ENCODE measurements around the gene LMX1A. TPM values are rescaled to one million over a fixed set of nuclear protein-coding genes. Genes with fewer than 3 reads are reported as not detected.

The LMX1A gene
- total RNA-seq, 4 donors from 2014 or later = 0.18 to 0.67 (median 0.38) TPM; not detected in 1

GRCh38 chr1:165387505-165387904, 31.0 kb upstream of the LMX1A start:
- intact Hi-C loops (cut with DNase I) = no loop called here
- Histone ChIP-seq H3K27me3 (peaks cover 0 to 56% (median 0%) of the 10 kb centered on the region in 4 donors), H3K9me3 (no peaks in the 10 kb centered on the region), H3K27ac (no peak overlapping the region), H3K4me3 (no peak overlapping the region), H3K4me1 (peaks cover 4 to 23% (median 10%) of the 10 kb centered on the region in 3 donors), H3K36me3 (no peaks in the 10 kb centered on the region)
- no peak for TF ChIP-seq POLR2A (IDR thresholded peaks at IDR 0.05)
- TF ChIP-seq CTCF (IDR thresholded peaks at IDR 0.05) = no peak
- WGBS, 2 donors = 56 to 71% methylated on average over 2 of the region's 2 CpGs
- no peak for DNase-seq

GRCh38 chr1:165383599-165384405, 27.3 kb upstream of the LMX1A start:
- Histone ChIP-seq H3K4me1 (peaks cover 4 to 23% (median 11%) of the 10 kb centered on the region in 3 donors), H3K27me3 (peaks cover 0 to 31% (median 0%) of the 10 kb centered on the region in 4 donors), H3K9me3 (no peaks in the 10 kb centered on the region), H3K27ac (peak overlapping the region in 1 of 4 donors; percentile 7), H3K36me3 (no peaks in the 10 kb centered on the region), H3K4me3 (no peak overlapping the region)
- intact Hi-C loops (cut with DNase I) = no loop called here
- 38 to 67% methylated on average over 3 to 5 of the region's 5 CpGs for WGBS, 2 donors
- no peak for DNase-seq
- TF ChIP-seq CTCF (IDR thresholded peaks at IDR 0.05) = no peak
- TF ChIP-seq POLR2A (IDR thresholded peaks at IDR 0.05) = no peak

GRCh38 chr1:165383067-165383466, 26.6 kb upstream of the LMX1A start:
- no peaks in the 10 kb centered on the region for H3K36me3 ChIP-seq
- WGBS, 2 donors = 25 to 31% methylated on average over 6 of the region's 6 CpGs
- H3K4me3 ChIP-seq = no peak overlapping the region
- intact Hi-C loops (cut with DNase I) = no loop called here
- no peak overlapping the region for H3K27ac ChIP-seq
- TF ChIP-seq CTCF (IDR thresholded peaks at IDR 0.05) = no peak
- no peak for TF ChIP-seq POLR2A (IDR thresholded peaks at IDR 0.05)
- H3K27me3 ChIP-seq = peaks cover 0 to 26% (median 0%) of the 10 kb centered on the region in 4 donors
- DNase-seq = no peak
- H3K4me1 ChIP-seq = peaks cover 4 to 22% (median 11%) of the 10 kb centered on the region in 3 donors
- no peaks in the 10 kb centered on the region for H3K9me3 ChIP-seq

GRCh38 chr1:165381745-165382505, 25.4 kb upstream of the LMX1A start:
- no peak for TF ChIP-seq CTCF (IDR thresholded peaks at IDR 0.05)
- no peak for TF ChIP-seq POLR2A (IDR thresholded peaks at IDR 0.05)
- WGBS, 2 donors = 81 to 89% methylated on average over 6 of the region's 6 CpGs
- DNase-seq = no peak
- Histone ChIP-seq H3K9me3 (no peaks in the 10 kb centered on the region), H3K27ac (no peak overlapping the region), H3K4me1 (peaks cover 4 to 18% (median 11%) of the 10 kb centered on the region in 3 donors), H3K36me3 (no peaks in the 10 kb centered on the region), H3K4me3 (no peak overlapping the region), H3K27me3 (peaks cover 0 to 24% (median 0%) of the 10 kb centered on the region in 4 donors)
- intact Hi-C loops (cut with DNase I) = no loop called here

Data from esophagus squamous epithelium (tissue), 5 donors.